Loucy (cell line): Measurements from ENCODE around the gene EDARADD.

Experiments
- CTCF ChIP-seq: fragments of 200-600 bp; sonication (generic); conservative IDR thresholded peaks from 2 replicates; pipeline ENCODE4 v1.5.1; 2014; ENCODE audit warnings: mild to moderate bottlenecking, antibody characterized with exemption, low read length
- EZH2phosphoT487 ChIP-seq: fragments of 200-600 bp; IDR thresholded peaks from 2 replicates; pipeline ENCODE4 v1.6.1; 2018; ENCODE audit warnings: antibody characterized with exemption, mild to moderate bottlenecking, moderate library complexity, borderline replicate concordance

- TF ChIP-seq CTCF (no peak), EZH2phosphoT487 (no peak)
Measured at GRCh38 chr1:236370420-236370819, 23.7 kb upstream of the EDARADD start.
